GM12891 (cell line): ENCODE results near the gene FSTL4.

ENCODE experiments used
- POLR2A ChIP-seq: IDR thresholded peaks from 2 replicates; pipeline ENCODE4 v1.6.1; 2011; ENCODE audit warnings: low read depth, low read length, control low read depth
- TAF1 ChIP-seq: IDR thresholded peaks from 2 replicates; pipeline ENCODE4 v1.6.1; 2011; ENCODE audit warnings: low read depth, low read length, control low read depth

- no peak for TF ChIP-seq TAF1
- no peak for TF ChIP-seq POLR2A
These were observed 155.4 kb downstream of the FSTL4 start for GRCh38 chr5:133456933-133457402.
